ENCODE results near the gene CCDC158.
"Not testable (repeated sequence)": the region's sequence is repeated elsewhere in the genome, so short reads cannot be mapped to it uniquely, and the experiment has no call there.

Gene CCDC158

DNA sequence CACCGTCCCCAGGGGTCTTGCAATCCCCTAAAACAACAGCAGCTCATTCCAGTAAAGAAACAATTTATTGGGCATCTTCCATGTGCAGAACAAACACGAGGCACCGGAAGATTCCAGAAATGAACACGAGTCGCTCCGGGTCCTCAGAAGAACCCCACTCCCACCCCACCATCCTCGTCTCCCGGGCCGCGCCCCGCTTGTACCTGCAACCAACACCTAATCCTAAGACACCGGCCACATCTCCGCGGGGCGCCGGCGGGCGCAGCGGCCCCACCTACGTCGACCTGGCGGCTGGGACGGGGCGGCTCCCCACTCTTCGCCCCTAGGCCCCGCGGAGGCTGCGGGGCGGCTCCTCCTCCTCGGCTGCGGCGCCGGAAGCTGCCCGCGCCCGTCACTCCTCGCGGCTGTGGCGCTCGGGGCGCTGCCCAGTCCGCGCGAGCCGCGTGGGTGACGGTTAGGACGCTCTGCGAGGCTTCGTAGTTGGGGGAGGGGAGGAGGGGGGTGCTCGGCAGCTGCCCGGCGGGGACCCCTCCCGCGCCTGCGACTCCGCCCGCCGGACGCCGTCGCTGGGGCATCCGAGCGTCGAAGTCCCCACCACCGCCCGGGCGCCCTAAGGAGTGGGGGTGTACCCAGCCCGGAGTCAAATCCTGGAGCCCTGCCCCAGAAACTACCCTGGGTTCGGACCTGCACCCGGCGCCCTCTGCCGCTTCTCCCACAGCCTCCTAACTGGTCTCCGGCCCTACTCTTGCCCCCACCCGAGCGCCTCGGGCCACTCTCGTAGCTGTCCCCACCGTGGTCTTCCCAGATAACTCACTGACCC, at the start of gene CCDC158:
TSS of gene CCDC158 (minus strand) at position 380 of the 820 bp plus-strand sequence. CDS start 17,934 bp downstream, outside the sequence.
- peak; percentile 16 for DNase-seq

DNA sequence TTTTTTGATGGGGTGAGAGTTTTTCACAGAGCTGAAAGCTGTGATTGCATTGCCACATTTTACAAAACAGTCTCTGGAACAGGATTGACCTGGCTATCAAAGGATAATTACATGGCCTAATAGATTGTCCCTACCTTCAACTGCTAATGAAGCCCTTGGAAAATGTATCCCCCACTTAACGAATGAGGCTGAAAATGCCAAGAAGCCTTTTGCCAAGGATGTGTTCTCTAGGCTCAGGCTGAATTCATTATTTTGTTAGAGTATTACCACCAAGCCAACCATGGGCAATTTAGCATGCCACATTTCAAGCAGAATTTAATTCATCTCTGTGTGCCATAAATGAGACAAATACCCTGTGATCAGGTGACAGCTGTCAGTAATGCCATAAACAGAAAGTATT, 49.6 kb upstream of the CCDC158 start:
- no peak for DNase-seq

DNA sequence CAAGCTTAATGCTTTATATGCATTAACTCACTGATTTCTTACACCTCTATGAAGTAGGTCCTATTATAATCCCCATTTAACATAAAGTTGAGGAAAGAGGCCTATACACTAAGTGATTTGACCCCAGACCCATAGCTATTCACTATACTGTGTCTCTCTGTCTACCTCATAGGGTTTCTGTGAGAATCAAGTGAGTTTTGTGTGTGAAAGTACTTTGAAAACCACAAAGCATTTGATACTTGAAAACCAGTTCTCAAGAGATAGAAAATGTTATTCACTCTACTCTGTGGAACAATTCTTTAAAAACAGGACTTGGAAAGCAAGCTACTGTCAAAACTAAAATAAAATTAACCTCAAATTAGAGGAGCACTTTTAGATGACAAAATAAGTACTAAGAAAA, 49.1 kb upstream of the CCDC158 start:
- DNase-seq = no peak

DNA sequence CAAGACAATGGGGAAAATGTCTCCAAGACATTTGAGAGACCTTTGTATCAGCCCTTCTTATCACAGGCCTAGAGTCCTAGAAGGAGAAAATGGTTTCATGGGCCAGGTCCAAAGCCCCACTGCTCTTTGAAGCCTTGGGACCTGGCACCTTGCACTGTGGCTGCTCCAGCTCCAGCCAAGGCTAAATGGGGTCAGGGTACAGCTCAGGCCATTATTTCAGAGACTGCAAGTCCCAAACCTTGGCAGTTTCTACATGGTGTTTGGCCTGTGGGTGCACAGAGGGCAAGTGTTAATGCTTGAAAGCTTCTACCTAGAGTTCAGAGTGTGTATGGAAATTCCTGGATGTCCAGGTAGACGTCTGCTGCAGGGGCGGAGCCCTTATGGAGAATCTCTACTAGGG, 42.6 kb upstream of the CCDC158 start:
- no peak for DNase-seq

DNA sequence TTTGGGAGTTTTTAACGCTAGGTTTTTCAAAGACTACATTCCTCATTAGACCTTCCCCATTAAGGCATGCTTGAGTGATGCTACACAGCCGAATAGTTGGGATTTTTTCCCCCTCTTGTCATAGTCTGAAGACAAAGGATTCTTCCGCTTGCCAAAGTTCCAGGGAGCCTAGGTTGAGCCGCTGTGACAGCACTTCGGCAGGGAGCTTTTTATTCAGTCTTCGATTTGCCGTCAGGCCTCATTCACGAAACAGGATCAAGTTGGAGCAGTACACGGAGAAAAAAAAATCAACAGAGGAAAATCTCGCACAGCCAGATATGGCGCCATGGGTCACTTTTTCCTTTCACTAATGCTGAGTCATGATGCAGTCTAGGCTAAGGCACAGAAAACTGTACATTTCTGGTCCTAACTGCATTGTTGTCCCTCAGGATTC, 38.4 kb upstream of the CCDC158 start:
- DNase-seq = no peak

DNA sequence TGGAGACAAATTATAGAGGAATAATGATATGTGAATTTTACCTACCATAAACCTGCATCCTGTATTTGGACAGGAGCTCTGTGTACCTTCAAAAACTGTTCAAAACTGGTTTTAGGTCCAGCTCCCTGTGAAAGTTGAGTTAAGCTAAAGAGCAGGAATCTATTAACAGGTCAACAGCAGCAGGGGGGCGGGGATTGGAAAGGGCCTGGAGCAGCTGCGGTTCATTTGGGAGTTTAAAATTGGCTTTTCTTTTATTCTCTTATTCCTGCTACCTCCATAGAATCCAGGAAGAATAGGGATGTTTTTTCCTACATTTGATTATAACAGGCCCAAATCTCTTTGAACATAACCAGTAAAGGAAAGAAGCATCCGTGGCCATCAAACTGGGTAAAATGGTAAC, 37.9 kb upstream of the CCDC158 start:
- no peak for DNase-seq

DNA sequence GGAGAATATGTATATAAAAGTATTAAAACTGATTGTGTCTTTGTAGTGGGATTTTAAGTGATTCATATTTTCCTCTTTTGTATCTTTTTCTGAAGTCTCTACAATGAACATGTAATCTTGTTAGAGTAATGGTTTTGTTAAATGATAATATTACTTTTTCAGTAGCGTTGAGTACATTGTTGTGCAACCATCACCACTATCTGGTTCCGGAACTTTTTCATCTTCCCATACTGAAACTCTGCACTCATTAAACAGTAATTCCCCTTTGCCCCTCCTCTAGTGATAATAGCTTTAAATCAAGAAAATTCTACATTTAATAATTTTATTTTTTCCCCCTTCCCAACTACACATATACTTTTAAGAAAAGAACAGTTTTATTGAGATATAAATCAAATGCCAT, 37.4 kb upstream of the CCDC158 start:
- DNase-seq = no peak

DNA sequence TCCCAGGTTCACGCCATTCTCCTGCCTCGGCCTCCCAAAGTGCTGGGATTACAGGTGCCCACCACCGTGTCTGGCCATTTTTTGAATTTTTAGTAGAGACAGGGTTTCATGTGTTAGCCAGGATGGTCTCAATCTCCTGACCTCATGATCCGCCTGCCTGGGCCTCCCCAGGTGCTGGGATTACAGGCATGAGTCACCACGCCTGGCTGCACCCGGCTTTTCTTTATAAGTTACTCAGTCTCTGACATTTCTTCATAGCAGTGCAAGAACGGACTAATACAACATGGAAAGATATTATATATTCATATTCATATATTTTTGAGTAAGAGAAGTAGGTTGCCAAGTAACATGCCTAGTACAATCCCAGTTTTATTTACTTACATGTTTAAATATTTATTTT, 36.9 kb upstream of the CCDC158 start:
- no peak for DNase-seq

DNA sequence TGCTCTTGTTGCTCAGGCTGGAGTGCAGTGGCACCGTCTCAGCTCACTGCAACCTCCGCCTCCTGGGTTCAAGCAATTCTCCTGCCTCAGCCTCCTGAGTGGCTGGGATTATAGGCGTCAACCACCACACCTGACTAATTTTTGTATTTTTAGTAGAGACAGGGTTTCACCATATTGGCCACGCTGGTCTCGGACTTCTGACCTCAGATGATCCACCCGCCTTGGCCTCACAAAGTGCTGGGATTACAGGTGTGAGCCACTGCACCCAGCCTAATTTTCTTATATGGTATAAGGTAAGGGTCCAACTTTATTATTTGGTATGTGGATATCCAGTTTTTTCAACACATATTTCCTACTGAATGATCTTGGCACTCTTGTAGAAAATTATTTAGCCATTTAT, 33.1 kb upstream of the CCDC158 start:
- not testable (repeated sequence) for DNase-seq

DNA sequence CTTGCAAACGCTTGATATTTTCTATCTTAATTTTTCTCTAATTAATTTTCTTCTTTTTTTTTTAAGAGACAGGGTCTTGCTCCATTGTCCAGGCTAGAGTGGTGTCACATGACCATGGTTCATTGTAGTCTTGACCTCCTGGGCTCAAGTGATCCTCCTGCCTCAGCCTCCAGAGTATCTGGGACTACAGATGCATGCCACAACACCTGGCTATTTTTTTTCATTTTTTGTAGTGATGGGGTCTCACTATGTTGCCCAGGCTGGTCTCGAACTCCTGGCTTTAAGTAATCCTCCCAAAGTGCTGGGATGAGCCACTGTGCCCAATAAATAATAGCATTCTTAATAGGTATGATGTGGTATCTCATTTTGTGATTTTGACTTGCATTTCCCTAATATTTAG, 32.3 kb upstream of the CCDC158 start:
- DNase-seq = no peak

DNA sequence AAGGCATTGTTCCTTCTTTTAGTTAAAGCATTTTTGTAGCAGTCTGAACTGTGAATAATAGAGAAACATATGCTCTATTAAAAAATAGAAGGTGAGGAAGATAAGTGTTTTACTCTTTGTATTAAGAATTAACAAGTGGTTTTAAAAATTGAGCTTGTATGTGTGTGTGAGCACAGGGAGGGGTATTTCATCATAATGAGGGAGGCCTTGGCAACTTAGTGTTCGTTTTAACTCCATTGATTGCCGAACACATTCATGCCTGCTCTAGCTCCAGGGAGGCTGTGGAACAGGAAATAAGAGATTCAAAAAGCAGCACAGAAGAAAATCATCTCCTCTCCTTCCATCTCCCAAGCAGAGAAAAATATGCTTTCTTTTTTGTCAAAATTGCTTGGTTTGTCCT, 28.9 kb upstream of the CCDC158 start:
- DNase-seq = no peak

DNA sequence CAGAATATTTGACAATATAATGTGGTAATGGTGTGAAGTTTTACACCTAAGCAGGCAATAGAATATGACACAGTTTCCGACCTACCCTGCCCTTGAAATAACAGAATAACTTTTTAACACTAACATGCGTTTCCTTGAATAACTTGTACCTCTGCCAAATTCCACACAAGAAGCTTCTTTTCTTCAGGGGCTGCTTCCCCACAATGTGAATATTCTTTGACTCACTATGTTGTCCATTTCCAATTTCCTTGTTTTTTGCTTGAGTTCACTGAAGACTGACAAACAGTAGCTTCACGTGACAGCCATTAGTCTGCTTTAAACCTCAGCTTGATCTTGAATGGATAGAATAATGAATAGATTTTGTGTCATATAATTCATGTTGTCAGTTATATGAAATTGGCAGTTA, 28.4 kb upstream of the CCDC158 start:
- no peak for DNase-seq

DNA sequence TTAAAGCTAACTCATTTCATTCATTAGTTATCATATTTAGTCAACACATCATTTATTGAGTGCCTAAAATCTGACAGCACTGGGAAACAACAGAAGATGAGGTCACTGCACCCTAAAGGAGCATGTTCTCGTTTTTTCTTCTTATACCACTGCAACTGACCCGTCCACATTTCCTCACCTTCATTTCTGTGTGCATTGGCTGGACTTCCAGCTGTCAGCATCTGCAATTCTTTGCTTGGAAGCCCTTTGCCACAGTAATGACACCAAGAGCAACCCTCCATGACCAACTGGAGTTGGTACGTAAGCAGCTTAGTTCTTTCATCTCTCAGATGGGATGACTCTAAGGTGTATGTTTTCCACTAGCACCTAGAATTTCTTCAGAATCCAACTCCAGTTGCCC, 27.3 kb upstream of the CCDC158 start:
- DNase-seq = no peak

DNA sequence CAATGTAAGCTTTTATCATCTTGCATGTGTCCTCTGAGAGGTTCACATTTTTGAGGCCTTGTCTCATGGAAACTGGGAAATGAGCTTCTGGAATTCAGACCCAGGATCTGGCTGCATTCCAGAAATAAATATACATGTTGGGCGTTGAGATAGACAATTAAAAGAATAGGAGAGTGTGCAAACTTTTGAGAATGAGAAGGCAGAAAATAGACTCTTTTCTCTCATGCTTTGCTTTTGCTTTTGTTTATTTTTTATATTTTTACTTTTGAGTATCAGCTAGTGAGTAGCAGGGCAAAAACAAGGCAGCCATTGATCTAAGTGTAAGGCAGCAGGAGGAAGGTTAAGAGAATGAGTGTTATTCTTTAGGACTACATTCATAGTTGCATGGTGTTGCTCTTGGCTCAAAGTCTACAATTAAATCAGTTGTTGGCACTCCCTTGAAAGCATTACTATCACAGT, 26.5 kb upstream of the CCDC158 start:
- no peak for DNase-seq

DNA sequence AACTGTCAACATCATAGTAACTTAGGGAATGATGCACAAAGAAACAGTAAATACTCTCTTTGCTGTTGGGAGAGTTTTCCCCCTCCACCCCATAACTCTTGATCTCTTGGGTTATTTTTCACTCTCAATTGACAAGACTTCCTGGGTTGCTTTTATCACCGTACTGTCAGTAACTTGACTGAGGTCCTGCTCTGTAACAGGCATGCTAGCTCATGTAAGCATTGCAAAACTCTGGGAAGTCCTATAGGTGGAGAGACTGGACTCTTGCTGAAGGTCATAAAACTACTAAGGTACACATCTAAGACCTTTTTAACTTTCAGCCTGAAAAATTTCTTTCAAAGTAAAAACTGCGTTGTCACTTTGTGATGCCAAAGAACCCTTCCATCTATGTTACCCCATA, 25.0 kb upstream of the CCDC158 start:
- no peak for DNase-seq

DNA sequence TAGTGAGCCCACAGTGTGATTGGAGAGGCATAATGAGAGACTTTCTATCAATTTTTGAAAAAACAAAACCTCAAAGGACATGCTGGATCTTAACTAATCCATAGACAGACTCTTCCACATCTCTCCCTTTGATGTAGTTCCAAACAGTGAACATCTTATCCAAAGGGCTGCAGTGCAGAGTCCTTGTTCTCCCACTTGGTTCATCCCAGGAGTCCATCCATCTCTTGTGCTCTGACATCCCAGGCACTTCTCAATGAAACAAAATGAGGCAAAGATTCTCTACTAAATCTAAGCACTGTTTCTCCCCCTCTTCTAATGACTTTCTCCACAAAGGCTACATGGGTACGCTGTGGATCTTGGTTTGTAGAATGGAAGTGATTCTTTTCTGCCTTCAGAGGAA, 22.4 kb upstream of the CCDC158 start:
- no peak for DNase-seq

DNA sequence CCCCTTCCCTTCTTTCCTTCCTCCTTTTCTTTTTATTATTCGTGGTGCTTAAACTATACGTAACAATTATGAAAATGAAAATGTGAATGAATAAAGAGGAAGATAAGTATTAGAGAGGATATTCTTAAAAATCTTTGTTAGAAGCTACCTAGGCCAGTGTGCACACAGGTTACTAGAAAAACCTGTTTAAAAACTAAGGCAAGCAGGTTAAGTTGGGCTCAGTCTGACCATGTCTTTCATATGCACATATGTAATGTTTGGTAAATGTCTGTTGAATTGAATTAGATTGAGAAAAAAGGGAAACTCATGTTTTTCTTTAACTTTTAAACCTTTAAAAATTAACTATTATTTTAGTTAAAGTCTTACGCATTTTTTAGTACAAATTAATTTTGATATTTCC, 21.9 kb upstream of the CCDC158 start:
- no peak for DNase-seq

DNA sequence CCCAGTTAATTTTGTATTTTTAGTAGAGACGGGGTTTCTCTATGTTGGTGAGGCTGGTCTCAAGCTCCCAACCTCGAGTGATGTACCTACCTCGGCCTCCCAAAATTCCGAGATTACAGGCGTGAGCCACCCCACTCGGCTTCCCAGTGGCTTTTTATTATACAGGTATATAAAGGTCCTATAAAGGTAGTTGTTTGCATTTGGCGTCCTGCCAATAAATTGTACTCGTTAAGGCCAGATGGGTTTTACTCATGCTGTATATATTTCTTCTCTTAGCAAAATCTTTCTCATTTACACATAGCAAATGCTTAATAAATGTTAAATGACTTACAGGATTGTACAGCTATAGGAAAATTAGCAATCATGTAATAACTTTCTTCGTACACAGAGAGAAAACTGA, 20.9 kb upstream of the CCDC158 start:
- DNase-seq = no peak

DNA sequence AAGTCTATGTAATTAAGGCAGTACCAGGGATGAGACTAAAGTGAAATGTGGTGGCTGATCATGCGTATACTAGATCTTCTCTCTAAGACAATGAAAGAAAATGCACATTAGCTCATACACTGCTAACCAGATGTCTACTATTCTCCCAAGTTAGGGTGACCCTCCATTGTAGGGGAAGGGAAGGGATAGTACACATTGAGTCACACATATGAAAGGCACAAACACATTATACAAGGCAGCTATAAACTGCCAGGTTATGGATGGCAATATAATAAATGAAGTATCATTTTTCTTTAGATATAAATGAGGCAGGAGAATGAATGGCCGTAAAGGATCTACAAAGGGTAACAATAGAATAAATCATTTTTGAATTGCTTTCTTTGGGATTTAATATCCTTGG, 18.6 kb upstream of the CCDC158 start:
- DNase-seq = no peak

DNA sequence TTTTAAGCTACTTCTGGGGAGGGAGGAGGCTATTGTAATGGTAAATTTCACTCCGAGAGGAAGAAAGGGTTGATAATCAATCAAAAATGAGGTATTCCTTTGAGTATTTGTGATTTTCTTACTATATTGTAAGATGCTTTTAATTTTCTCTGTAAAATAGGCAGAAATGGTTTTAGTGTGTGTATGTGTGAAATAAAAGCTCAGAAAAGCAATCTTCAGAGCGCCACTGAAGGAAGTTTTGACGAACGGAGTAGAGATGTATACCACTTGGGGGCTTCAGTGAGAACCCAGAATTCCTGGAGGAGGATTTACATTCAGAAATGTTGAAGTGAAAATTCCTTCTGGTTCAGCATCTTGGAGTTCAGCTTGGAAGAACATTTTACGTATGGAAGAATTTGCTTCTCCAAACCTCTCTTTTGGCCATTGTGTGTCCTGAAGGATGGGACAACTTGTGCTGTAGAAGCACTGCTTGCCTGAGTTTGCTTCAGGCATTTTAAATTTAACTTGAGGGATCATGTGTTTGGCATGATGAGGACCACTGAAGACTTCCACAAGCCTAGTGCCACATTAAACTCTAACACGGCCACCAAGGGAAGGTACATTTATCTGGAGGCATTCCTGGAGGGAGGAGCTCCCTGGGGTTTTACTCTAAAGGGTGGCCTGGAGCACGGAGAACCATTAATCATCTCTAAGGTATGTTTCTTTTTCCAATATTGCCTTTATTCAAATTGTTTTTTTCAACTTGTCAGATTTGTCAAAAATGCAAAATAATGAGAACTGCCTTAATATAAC, 14.8 kb upstream of the CCDC158 start:
- DNase-seq = no peak

DNA sequence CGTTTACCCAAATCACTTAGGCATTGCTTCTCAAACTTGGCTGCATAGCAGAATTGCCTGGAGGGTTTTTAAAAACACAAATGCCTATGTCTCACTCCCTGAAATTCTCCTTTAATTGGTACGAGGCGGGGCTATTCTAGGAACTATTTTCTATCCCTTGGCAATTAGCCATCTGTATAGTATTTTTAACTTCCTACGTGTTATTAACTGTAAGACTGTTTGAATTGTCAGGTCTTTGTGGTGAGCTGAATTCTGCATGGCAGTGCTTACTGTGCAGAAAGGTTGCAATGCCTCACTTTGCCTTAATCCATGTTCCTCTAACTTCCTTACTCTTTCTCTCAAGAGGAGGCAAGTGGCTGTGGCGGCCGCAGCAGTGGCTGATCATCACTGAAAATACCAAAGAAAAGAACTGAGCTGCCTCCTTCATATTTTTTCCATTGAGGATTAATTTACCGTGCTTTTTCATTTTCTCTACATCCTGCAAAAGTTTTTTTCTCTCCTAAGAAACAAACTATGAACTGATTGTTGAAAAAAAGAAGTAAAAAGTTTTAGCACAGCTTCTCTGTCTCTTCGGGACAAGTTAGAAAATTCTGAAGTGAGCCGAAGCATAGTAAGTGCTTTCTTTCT, 14.1 kb upstream of the CCDC158 start, which contains the start of gene SHROOM3:
TSS of gene SHROOM3 (plus strand) at position 329 of the 627 bp plus-strand sequence. CDS start 824 bp downstream, outside the sequence.
- no peak for DNase-seq

DNA sequence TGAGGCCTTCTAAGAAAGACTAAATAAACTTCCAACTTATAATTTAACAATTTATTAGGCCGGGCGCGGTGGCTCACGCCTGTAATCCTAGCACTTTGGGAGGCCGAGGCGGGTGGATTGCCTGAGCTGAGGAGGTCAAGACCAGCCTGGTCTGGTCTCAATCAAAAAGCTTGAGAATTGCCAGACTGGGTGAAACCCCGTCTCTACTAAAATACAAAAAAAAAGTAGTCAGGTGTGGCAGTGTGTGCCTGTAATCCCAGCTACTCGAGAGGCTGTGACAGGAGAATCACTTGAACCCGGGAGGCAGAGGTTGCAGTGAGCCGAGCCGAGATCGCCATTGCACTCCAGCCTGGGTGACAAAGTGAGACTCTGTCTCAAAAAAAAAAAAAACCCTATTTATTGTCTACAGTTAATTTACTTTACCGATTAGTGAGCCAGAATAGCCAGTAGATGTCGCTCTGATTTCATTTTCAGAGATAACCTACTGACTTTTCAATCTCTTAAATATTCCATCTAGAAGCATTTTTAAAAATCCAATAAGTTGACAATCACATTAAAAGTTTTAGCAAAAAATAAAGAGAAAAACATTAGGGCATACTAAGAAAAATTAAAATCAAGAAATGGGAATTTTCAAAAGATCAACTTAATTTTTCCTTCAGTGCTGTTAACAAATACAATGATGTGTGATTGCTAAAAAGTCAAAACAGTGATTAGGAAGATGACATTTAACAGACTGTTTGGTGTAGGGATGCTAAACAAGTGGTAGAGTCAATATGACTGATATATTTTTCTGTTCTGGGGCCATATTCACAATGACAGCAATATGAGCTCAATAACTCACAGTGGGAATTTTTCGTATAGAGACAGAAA, 9.8 kb upstream of the CCDC158 start:
- peak; percentile 60 for DNase-seq

DNA sequence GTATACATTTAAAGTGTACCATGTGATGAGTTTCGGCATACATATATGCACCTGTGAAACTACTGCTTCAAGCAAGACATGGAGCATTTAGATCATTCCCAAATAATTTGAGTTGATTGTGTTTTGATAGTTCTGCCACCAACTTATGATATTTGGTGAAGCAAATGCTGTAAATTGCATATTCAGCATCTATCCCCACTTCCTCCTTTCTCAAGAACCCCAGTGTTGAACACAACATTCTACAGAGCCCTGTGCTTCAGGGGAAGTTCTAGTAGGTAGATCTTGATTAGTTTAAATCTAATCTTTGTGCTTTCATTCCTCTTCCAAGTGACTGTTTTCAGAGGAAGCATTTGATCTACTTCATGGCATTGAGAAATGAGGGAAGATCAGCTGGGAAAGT, 8.7 kb upstream of the CCDC158 start:
- peak; percentile 35 for DNase-seq
